ENCODE data around the gene NCL.

DNA sequence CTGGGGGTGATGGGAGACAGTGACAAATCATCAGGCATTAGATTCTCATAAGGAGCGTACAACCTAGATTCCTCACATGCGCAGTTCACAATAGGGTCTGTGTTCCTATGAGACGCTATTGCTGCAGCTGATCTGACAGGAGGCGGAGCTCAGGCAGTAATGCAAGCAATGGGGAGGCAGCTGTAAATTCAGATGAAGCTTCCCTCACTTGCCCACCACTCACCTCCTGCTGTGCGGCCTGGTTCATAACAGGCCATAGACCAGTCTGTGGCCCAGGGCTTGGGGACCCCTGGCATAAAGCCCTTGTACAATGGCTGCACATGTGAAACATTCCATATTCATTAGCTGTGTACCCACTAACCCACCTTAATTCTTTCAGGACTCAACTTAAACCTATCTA lies 47.9 kb upstream of the NCL start:
- TF ChIP-seq, protein P1, sequence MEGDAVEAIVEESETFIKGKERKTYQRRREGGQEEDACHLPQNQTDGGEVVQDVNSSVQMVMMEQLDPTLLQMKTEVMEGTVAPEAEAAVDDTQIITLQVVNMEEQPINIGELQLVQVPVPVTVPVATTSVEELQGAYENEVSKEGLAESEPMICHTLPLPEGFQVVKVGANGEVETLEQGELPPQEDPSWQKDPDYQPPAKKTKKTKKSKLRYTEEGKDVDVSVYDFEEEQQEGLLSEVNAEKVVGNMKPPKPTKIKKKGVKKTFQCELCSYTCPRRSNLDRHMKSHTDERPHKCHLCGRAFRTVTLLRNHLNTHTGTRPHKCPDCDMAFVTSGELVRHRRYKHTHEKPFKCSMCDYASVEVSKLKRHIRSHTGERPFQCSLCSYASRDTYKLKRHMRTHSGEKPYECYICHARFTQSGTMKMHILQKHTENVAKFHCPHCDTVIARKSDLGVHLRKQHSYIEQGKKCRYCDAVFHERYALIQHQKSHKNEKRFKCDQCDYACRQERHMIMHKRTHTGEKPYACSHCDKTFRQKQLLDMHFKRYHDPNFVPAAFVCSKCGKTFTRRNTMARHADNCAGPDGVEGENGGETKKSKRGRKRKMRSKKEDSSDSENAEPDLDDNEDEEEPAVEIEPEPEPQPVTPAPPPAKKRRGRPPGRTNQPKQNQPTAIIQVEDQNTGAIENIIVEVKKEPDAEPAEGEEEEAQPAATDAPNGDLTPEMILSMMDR (IDR thresholded peaks at IDR 0.05), result no peak
- no peak for TF ChIP-seq POLR2A (IDR thresholded peaks at IDR 0.05)

Measured in ovary (tissue), 3 donors.